GM12874 (cell line): ENCODE data around the gene NME4.

Source experiments
- CTCF ChIP-seq: IDR thresholded peaks from 2 replicates; pipeline ENCODE4 v1.5.1; 2011; ENCODE audit warnings: low read depth, mild to moderate bottlenecking, control low read depth, low read length, moderate library complexity; ENCODE audit not compliant: insufficient read depth

NME4 gene

GRCh38 chr16:360698-361336 is 36.2 kb upstream of the NME4 start:
- TF ChIP-seq CTCF: no peak

GRCh38 chr16:361341-361871 is 35.6 kb upstream of the NME4 start:
- TF ChIP-seq CTCF: no peak

GRCh38 chr16:361872-362701 is 34.9 kb upstream of the NME4 start:
- peak; percentile 96 for TF ChIP-seq CTCF

- no peak for TF ChIP-seq CTCF
Observed at GRCh38 chr16:363110-363765, 33.8 kb upstream of the NME4 start.

GRCh38 chr16:363766-364490 is 33.1 kb upstream of the NME4 start:
- TF ChIP-seq CTCF: no peak

GRCh38 chr16:364595-365491 is 32.2 kb upstream of the NME4 start:
- TF ChIP-seq CTCF: no peak
